GM12801 (cell line): ENCODE data around the gene FAM114A1.

Source experiments
- CTCF ChIP-seq: IDR thresholded peaks from one replicate; pipeline ENCODE4 v1.5.1; 2011; ENCODE audit warnings: control low read depth; ENCODE audit not compliant: insufficient read length; ENCODE audit errors: extremely low read depth

The FAM114A1 gene

DNA sequence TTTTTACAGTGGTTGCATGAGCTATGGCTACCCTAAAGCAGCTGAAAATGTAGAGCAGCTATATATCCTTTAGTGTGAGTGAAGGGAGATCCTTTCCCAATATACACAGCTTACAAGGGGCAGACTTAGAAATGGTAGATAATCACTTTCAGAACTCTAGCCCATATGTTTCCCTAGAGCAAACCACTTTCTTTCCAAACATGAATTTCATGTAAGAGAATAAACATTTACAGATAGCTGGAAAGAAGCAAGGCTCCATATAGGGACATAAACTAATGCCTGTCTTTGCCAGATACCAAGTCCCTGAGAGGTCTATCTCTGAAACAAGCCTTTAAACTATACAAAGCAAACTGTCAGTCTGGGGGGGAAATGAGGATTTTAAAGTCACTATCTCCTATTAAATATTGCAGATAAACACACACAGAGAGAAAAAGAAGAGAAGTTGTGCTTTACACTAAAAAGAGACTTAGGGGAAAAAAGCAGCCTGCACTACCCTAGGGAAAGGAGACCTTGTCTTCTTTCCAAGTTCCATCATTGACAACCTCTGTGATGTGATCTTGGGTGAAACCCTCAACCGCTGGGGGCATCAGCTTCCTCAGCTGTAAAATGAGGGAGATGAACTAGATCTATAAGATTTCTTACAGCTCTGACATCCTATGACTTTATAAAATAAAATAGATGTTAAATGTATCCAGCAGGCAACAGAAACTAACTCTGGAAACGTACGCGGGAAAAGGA lies 91.0 kb downstream of the FAM114A1 start:
- no peak for TF ChIP-seq CTCF

- TF ChIP-seq CTCF = no peak
Measured at GRCh38 chr4:38964942-38965775, 97.6 kb downstream of the FAM114A1 start.

DNA sequence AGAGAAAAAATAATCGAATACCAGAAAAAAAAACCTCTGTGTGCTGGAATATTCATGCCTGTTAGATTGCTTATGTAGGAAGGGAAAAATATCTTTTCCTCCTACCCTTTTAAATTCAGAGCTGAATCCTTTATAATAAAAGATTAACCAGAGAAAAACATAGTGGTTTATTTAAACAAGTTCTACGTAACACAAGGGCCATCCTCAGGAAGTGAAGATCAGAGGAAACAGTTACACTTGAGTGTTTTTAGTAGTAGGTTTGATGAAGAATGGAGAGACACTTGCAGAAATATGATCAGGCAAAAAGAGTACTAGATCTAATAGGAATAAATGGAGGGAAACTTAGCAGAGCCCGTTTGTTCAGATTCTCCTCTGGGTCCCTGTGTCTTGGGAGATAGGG lies 98.3 kb downstream of the FAM114A1 start:
- no peak for TF ChIP-seq CTCF

- TF ChIP-seq CTCF = no peak
Measured at GRCh38 chr4:38967260-38968095, 99.9 kb downstream of the FAM114A1 start.

GRCh38 chr4:38968668-38969067 lies 101.1 kb downstream of the FAM114A1 start:
- no peak for TF ChIP-seq CTCF

GRCh38 chr4:38976308-38976707 lies 108.7 kb downstream of the FAM114A1 start:
- no peak for TF ChIP-seq CTCF

DNA sequence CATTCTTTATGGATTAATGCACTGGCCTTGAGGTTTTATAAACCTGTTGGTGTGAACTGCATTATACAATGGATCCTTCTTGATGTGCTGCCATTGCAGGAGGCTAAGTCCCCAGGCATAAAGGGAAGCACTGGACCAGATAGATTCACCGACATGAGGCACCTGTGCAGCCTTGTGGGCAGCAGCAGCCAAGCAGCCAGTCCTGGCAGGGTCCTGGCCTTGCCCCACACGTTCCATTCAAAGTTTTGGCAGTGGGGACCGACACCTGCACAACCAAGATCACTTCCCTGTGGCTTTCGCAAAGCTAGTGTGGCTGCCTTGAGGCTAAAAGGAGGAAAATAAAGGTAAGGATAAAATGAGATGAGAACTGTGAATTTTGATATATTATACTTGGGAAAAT lies 111.5 kb downstream of the FAM114A1 start:
- TF ChIP-seq CTCF = no peak
